Neuronal stem cell (in vitro differentiated cells): ENCODE data around the gene PLA2G2C.

Source experiments
- DNase-seq: peaks from one replicate; pipeline ENCODE4 v3.0.0-alpha.2; 2013; ENCODE audit warnings: low spot score
- H2AFZ ChIP-seq: one replicate; pipeline ENCODE4 v1.6.1; 2013; ENCODE audit warnings: mild to moderate bottlenecking, low read length, inconsistent platforms
- H2AK5ac ChIP-seq: 2 replicates; pipeline ENCODE4 v1.6.1; 2013; ENCODE audit warnings: low read depth, mild to moderate bottlenecking, inconsistent platforms, low read length, moderate library complexity, mixed read lengths
- H2BK120ac ChIP-seq: 2 replicates; pipeline ENCODE4 v1.6.1; 2013; ENCODE audit warnings: low read depth, mild to moderate bottlenecking, inconsistent platforms, low read length, moderate library complexity, mixed read lengths
- H2BK12ac ChIP-seq: one replicate; pipeline ENCODE4 v1.6.1; 2013; ENCODE audit warnings: low read length, inconsistent platforms
- H2BK15ac ChIP-seq: 2 replicates; pipeline ENCODE4 v1.6.1; 2013; ENCODE audit warnings: mild to moderate bottlenecking, low read length, inconsistent platforms, mixed read lengths
- H2BK5ac ChIP-seq: one replicate; pipeline ENCODE4 v1.6.1; 2013; ENCODE audit warnings: inconsistent platforms, mild to moderate bottlenecking, low read length, moderate library complexity
- H3K14ac ChIP-seq: one replicate; pipeline ENCODE4 v1.6.1; 2013; ENCODE audit warnings: low read length, inconsistent platforms
- H3K18ac ChIP-seq: 2 replicates; pipeline ENCODE4 v1.6.1; 2013; ENCODE audit warnings: low read length, inconsistent platforms
- H3K23ac ChIP-seq: 2 replicates; pipeline ENCODE4 v1.6.1; 2013; ENCODE audit warnings: low read depth, mild to moderate bottlenecking, mixed read lengths, low read length, inconsistent platforms; ENCODE audit not compliant: poor library complexity
- H3K27ac ChIP-seq: replicated peaks from 3 replicates; pipeline ENCODE4 v1.5.1; 2013; ENCODE audit warnings: low read length, inconsistent platforms
- H3K27me3 ChIP-seq, 3 experiments: 2 replicates each; pipeline ENCODE4 v1.6.1; 2013; ENCODE audit warnings: low read length in 3 of 3, mild to moderate bottlenecking in 2 of 3, inconsistent platforms in 1 of 3, low read depth in 1 of 3, mixed read lengths in 1 of 3, moderate library complexity in 1 of 3; ENCODE audit not compliant: control insufficient read depth in 3 of 3, insufficient read depth in 3 of 3
- H3K36me3 ChIP-seq, 2 donors: replicated peaks in 1 of 2; 2 replicates each; pipeline ENCODE4 v1.6.1; 2013; ENCODE audit warnings: low read length in 2 of 2; ENCODE audit not compliant: control insufficient read depth in 2 of 2, insufficient read depth in 2 of 2
- H3K4ac ChIP-seq: 2 replicates; pipeline ENCODE4 v1.6.1; 2013; ENCODE audit warnings: inconsistent platforms, mild to moderate bottlenecking, low read length, moderate library complexity
- H3K4me1 ChIP-seq, 2 donors: 1 replicate in 1 of 2; 2 replicates in 1 of 2; pipeline ENCODE4 v1.6.1; 2013; ENCODE audit warnings: low read length in 2 of 2, low read depth in 1 of 2; ENCODE audit not compliant: control insufficient read depth in 2 of 2, insufficient read depth in 1 of 2
- H3K4me2 ChIP-seq: one replicate; pipeline ENCODE4 v1.6.1; 2013; ENCODE audit warnings: mild to moderate bottlenecking, low read length, inconsistent platforms; ENCODE audit not compliant: insufficient read depth, poor library complexity, severe bottlenecking
- H3K4me3 ChIP-seq, 2 donors: 2 replicates each; pipeline ENCODE4 v1.5.1; 2013; ENCODE audit warnings: low read length in 2 of 2, mild to moderate bottlenecking in 2 of 2, inconsistent platforms in 1 of 2, moderate library complexity in 1 of 2
- H3K79me1 ChIP-seq: one replicate; pipeline ENCODE4 v1.6.1; 2013; ENCODE audit warnings: low read depth, mild to moderate bottlenecking, inconsistent platforms, low read length, moderate library complexity
- H3K9ac ChIP-seq: one replicate; pipeline ENCODE4 v1.6.1; 2013; ENCODE audit warnings: mild to moderate bottlenecking, low read depth, low read length, inconsistent platforms; ENCODE audit not compliant: poor library complexity
- H3K9me3 ChIP-seq, 2 donors: replicated peaks in 1 of 2; 2 replicates each; pipeline versions ENCODE3 to v1.6.1; 2013; ENCODE audit warnings: low read length in 2 of 2, mild to moderate bottlenecking in 2 of 2, inconsistent platforms in 1 of 2, low read depth in 1 of 2, mixed read lengths in 1 of 2, moderate library complexity in 1 of 2; ENCODE audit not compliant: control insufficient read depth in 2 of 2, insufficient read depth in 1 of 2
- H4K8ac ChIP-seq: one replicate; pipeline ENCODE4 v1.6.1; 2013; ENCODE audit warnings: low read depth, mild to moderate bottlenecking, inconsistent platforms, low read length, moderate library complexity
- H4K91ac ChIP-seq: one replicate; pipeline ENCODE4 v1.6.1; 2013; ENCODE audit warnings: low read length, low read depth, mild to moderate bottlenecking, inconsistent platforms; ENCODE audit not compliant: poor library complexity
- WGBS, 2 donors: extraction: QIAGEN DNeasy Blood & Tissue Kit; methylation state at CpG; one replicate each; pipeline ENCODE4 v1.1.7; 2013; ENCODE audit warnings: missing lambda C conversion rate in 2 of 2, mixed read lengths in 1 of 2; ENCODE audit not compliant: insufficient read length in 2 of 2, insufficient replicate concordance in 1 of 2; ENCODE audit errors: extremely low coverage in 2 of 2; 5-methylcytosine and 5-hydroxymethylcytosine counted together

The PLA2G2C gene

DNA sequence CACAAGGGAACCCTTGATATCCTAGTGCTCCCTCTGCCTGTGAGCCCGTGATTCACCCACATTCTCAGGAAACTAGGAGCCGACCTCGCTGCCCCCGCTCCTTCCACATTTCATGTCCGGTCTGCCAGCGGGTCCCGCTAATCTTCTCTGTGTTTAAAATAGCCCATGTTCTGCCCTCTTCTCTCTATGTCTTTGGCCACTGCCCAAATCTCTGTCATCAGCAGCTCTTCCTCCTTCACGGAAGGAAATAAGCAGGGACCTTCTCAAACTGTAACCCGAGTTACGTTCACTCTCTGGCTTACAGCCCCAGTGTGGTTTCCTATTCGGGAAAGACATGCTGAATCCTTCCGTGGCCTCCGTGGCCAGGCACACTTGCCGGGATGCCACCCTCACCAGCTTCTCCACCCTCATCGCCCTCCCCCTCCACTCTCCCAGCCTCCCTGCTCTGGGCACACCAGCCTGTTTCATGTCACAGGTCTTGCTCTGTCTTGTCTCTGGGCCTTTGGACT is 21.6 kb downstream of the PLA2G2C start:
- H3K36me3 ChIP-seq: no peaks in the 10 kb centered on the region
- H3K4ac ChIP-seq: no peak overlapping the region

DNA sequence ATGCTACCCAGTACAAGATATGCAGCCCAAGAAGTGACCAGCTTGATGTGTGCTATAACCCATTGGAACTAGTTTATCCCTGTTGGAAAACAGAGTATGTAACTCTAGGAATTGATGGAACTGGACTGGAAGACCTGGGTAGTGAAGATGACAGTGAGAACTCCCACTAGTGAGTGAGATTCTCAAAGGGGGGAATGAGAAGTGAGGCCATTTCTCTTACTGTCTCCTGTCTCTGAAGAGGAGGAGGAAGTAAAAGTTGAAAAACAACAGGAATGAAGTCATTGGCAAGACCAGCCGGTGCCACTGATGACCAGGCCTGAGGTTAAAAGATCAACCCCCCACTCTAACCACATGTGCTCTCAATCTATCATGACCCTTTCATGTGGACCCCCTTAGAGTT is 26.3 kb downstream of the PLA2G2C start:
- H2BK12ac ChIP-seq: no peak overlapping the region
- H2BK120ac ChIP-seq: no peak overlapping the region
- H3K14ac ChIP-seq: no peak overlapping the region
- H3K27me3 ChIP-seq: peaks cover 0 to 2% (median 0%) of the 10 kb centered on the region in 3 experiments
- H3K4ac ChIP-seq: no peak overlapping the region
- H2BK15ac ChIP-seq: no peak overlapping the region
- WGBS, 2 donors: no CpG with 5 or more reads among the region's 1 CpG
- H3K36me3 ChIP-seq: no peaks in the 10 kb centered on the region
- DNase-seq: no peak
- peaks cover 0 to 14% of the 10 kb centered on the region in 2 donors for H3K9me3 ChIP-seq
- no peaks in the 10 kb centered on the region for H3K4me1 ChIP-seq
- H3K9ac ChIP-seq: no peak overlapping the region
- no peak overlapping the region for H3K27ac ChIP-seq
- no peak overlapping the region for H4K91ac ChIP-seq
- no peak overlapping the region for H3K4me2 ChIP-seq
- no peak overlapping the region for H3K18ac ChIP-seq
- no peak overlapping the region for H2AFZ ChIP-seq
- no peak overlapping the region for H2AK5ac ChIP-seq
- no peaks in the 10 kb centered on the region for H3K79me1 ChIP-seq
- no peak overlapping the region for H3K23ac ChIP-seq
- H2BK5ac ChIP-seq: no peak overlapping the region
- H4K8ac ChIP-seq: no peak overlapping the region
- no peak overlapping the region for H3K4me3 ChIP-seq

More for the DNA sequence above, 21.6 kb downstream of the PLA2G2C start:
- Histone ChIP-seq H2AK5ac (no peak overlapping the region), H3K14ac (no peak overlapping the region), H3K4me3 (no peak overlapping the region), H2BK5ac (no peak overlapping the region), H4K91ac (no peak overlapping the region), H2BK15ac (no peak overlapping the region), H3K18ac (no peak overlapping the region), H3K9me3 (peaks cover 0 to 12% of the 10 kb centered on the region in 2 donors), H3K4me1 (peaks cover 0 to 2% of the 10 kb centered on the region in 2 donors), H3K79me1 (no peaks in the 10 kb centered on the region), H3K9ac (no peak overlapping the region), H3K27me3 (peaks cover 0 to 2% (median 0%) of the 10 kb centered on the region in 3 experiments), H3K27ac (no peak overlapping the region), H3K23ac (peak overlapping the region; percentile 49), H2BK12ac (no peak overlapping the region), H4K8ac (no peak overlapping the region), H2BK120ac (no peak overlapping the region), H2AFZ (no peak overlapping the region), H3K4me2 (no peak overlapping the region)
- DNase-seq: no peak
- no CpG with 5 or more reads among the region's 15 CpGs for WGBS, 2 donors

DNA sequence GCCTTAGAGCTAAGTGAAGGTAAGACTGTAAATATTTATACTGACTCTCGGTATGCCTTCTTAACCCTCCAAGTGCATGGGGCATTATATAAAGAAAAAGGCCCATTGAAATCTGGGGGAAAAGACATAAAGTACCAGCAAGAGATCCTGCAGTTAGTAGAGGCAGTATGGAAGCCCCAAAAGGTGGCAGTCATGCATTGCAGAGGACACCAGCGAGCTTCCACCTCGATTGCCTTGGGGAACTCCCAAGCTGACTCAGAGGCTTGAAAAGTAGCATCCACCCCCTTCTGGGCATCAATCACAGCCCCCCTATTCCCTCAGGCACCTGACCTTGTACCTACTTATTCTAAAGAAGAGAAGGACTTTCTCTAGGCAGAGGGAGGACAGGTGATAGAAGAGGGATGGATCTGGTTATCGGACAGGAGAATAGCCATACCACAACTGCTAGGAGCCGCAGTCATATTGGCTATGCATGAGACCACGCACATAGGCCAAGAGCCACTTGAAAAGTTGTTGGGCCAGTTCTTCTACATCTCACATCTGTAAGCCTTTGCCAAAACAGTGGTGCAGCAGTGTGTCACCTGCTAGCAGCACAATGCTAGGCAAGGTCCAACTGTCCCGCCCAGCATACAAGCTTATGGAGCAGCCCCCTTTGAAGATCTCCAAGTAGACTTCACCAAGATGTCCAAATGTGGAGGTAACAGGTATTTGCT is 27.8 kb downstream of the PLA2G2C start:
- Histone ChIP-seq H3K14ac (no peak overlapping the region), H3K23ac (no peak overlapping the region), H3K9me3 (peaks cover 0 to 12% of the 10 kb centered on the region in 2 donors), H3K9ac (no peak overlapping the region), H2AK5ac (no peak overlapping the region), H4K8ac (no peak overlapping the region), H2BK15ac (no peak overlapping the region), H3K18ac (no peak overlapping the region), H3K27ac (no peak overlapping the region), H3K4me3 (no peak overlapping the region), H3K36me3 (no peaks in the 10 kb centered on the region), H2BK120ac (no peak overlapping the region), H4K91ac (no peak overlapping the region), H3K4me2 (no peak overlapping the region), H2BK5ac (no peak overlapping the region), H2BK12ac (no peak overlapping the region), H2AFZ (no peak overlapping the region), H3K4me1 (no peaks in the 10 kb centered on the region), H3K4ac (no peak overlapping the region), H3K27me3 (no peaks in the 10 kb centered on the region), H3K79me1 (no peaks in the 10 kb centered on the region)
- no peak for DNase-seq
- no CpG with 5 or more reads among the region's 7 CpGs for WGBS, 2 donors

DNA sequence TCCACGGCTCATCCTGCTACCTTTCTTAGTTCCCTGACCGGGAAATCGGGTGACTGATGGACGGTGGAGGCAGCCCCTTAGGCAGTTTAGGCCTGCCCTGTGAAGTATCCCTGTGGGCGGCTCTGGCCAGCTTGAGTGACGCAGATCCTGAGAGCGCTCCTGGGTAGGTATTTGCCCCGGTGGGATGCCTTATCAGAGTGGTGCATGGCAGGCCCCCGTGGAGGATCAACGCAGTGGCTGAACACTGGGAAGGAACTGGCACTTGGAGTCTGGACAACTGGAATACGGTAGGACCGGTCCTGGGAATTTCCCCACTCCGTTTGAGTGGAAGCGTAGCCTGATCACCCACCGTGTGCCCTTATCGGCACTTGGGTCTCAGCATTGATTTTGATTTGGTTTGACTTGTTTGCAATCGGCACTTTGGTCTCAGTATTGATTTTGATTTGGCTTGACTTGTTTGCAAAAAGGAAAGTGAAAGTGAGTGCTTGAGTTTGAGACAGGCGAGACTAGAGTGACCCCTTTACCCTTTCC is 32.0 kb downstream of the PLA2G2C start:
- Histone ChIP-seq H3K4me2 (no peak overlapping the region), H3K27ac (no peak overlapping the region), H3K4me1 (no peaks in the 10 kb centered on the region), H3K36me3 (no peaks in the 10 kb centered on the region), H4K91ac (no peak overlapping the region), H2BK15ac (no peak overlapping the region), H2BK12ac (no peak overlapping the region), H3K4me3 (no peak overlapping the region), H3K27me3 (peaks cover 0 to 3% (median 0%) of the 10 kb centered on the region in 3 experiments), H2AFZ (no peak overlapping the region), H3K23ac (no peak overlapping the region), H2BK120ac (no peak overlapping the region), H2AK5ac (no peak overlapping the region), H3K4ac (no peak overlapping the region), H3K9me3 (peaks cover 0 to 2% of the 10 kb centered on the region in 2 donors), H2BK5ac (no peak overlapping the region), H3K18ac (no peak overlapping the region), H3K14ac (no peak overlapping the region), H4K8ac (no peak overlapping the region), H3K79me1 (no peaks in the 10 kb centered on the region), H3K9ac (no peak overlapping the region)
- WGBS, 2 donors: no CpG with 5 or more reads among the region's 18 CpGs
- DNase-seq: no peak
